Measurements from ENCODE around the gene IGFBP7. TPM values are rescaled to one million over a fixed set of nuclear protein-coding genes. Genes with fewer than 3 reads are reported as not detected.
"Not testable (repeated sequence)": the region's sequence is repeated elsewhere in the genome, so short reads cannot be mapped to it uniquely, and the experiment has no call there.

The IGFBP7 gene
- total RNA-seq, 1 donor from 2014 or later, result 2,081 TPM

DNA sequence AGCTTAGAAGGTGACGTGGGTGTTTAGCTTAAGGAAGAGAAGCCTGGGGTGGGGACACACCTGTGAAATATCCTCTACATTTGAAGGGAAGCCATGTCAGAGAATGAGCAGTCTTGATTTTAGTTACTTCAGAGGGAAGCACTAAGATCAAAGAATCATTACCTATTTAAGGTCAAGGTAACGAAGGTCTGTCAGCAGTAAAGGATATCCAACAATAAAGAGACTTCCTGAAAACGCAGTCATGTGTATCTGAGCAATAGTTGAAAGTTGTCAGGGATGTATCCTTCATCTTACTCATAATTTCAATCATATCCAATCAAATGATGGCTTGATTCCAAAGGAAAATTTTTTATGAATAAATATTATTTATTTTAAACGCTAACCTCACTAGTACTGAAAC, 33.5 kb downstream of the IGFBP7 start:
- DNase-seq (ENCODE audit: extremely low read depth, low read depth, low spot score), result no peak

DNA sequence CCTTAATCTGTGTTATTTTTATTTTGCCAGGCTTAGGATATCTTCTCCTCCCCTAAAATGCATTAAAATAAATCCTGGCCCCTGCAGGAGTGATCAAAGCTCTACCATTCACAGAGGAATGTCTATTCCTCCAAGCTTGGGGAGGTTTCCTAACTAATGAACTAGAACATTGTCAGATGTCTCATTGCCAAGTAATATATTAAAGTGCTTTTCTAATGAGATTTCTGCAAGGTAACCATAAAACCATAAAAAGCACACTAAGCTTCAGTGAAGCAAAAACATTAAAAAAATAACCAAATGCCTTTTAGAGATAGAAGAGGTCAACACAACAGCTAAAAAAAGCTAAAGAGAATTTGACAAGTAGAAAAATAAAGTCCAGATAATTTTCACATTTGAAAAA, 34.8 kb downstream of the IGFBP7 start:
- no peak for DNase-seq (ENCODE audit: extremely low read depth, low read depth, low spot score)

DNA sequence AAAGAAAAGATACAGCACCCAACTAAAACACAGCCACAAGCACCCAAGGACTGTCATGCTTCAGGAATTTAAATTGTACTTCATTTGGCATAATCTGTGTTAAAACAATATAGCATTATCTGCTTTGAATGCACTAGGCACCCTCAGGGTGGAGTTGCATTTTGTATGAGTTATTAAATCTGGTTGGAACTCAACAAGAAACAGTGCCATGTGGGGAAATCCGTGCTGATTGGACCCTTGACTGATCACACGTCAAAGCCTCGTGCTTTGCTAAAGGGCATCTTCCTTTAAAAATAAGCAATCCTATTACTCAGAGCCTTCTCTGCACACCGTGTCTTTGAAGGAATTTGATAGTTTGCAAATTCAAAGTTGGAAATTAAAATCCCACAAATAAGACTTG, 35.4 kb downstream of the IGFBP7 start:
- no peak for DNase-seq (ENCODE audit: extremely low read depth, low read depth, low spot score)

DNA sequence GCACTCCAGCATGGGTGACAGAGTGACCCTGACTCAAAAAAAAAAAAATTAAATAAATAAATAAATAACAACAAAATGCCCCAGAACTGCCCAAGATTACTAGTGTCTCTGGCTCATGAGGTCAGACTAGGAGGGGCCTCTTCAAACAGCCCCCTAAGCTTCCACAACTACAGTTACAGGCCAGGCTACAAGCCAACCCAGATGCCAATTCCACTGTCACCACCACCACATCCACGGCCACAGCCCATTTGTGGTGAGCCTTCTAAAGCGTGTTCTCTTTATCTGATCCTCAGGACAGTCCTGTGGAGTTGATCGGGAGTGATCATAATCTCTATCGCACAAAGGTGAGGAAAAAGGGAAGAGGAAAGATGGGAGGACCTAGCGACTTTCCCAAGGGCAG, 36.6 kb downstream of the IGFBP7 start:
- no peak for DNase-seq (ENCODE audit: extremely low read depth, low read depth, low spot score)

DNA sequence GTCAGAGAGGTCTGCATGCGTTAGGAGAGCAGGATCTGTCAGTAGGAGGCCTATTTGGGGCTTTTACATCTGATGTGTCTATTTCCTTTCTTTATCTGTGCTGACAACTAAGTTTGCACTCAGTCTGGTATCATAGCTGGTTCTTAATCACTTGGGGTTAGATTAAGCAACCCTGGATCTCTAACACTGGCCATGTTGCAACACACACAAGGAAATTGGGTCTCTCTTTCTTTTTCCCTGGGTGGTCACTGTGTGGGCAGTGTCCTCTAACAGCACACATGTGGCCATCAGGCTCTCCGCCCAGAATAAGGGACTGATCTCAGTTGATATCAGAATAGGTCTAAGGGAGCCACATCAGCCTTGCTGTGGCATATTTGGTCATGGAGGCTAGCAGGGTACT, 38.9 kb downstream of the IGFBP7 start:
- no peak for DNase-seq (ENCODE audit: extremely low read depth, low read depth, low spot score)

DNA sequence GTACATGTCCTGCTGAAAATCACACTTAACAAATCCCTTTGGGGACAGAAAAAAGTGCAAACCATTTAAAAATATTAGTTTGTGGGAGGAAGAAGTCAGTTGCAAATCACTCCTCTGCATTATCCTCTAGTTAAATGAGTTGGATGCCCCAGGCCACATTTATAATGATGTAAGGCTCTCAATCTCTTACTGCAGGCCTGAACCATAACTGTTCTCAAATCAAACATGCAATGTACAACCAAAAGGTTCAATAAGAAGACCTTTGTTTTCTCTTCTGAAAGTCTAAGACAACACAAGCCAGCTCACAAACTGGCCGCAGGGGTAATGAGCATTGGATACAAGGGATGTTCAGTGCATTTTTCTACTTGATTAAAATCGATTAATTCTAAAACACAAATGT, 39.7 kb downstream of the IGFBP7 start:
- no peak for DNase-seq (ENCODE audit: extremely low read depth, low read depth, low spot score)

DNA sequence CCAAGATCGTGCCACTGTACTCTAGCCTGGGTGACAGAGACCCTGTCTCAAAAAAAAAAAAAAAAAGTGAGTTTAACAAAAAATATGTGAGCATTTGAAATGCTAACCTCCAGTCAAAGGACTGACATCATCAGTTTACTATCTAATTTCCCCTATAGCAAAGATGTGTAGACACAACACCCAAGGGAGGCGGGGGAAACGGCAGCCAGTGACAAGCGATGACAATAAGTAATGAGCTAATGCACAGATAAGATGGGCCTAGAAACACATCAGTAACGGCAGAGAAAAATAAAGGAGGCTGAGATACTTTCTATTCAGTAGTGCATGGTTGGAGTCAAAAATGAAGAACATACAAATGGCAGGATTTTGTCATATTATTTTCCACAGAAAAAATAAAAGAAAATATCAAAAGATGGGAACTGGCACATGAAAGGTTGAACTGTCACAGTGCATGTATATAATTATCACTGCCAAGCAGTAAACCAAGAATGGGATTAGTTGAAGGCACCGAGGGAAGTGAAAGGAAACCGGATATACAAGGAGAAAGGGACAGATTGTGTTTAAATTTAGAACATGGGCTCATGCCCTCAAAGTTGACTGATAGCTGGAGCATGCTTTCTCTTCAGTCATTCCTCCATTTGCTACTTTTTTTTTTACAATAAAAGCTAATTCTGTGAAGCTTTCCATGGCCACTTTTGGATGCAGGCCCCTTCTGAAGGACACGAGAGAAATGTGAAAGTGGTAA, 41.8 kb downstream of the IGFBP7 start:
- no peak for DNase-seq (ENCODE audit: extremely low read depth, low read depth, low spot score)

DNA sequence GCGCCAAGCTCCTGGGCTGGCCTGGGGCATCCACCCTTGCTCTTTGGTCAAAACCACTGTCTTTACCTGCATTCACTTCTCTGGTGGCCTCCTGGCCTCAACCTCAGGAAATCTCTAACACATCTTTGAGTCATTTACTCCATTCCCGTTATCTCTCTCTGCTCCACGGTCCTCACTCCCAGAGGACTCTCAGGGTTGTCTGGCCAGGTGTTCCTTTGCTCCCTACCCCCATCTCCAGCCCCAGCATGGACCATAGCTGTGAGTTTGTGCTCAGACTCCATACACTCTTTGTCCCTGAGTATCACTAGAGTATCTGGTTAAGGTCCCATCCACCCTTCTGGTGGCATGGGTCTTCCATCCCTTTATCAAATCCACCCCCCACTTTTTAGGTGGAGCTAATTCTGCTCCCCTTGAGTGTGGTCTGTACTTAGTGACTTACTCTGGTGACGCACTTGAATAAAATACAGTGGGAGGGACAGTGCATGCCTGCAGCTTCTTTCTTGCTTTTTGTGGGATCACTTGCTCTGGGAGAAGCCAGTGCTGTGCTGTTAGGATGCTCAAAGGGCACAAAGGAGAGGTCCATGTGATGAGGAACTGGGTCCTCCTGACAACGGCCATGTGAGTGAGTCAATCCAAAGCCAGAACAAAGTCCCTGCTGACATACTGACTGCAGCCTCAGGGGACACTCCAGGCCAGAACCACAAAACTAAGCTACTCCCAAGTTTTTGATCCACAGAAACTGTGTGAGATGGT, 44.3 kb downstream of the IGFBP7 start:
- no peak for DNase-seq (ENCODE audit: extremely low read depth, low read depth, low spot score)

DNA sequence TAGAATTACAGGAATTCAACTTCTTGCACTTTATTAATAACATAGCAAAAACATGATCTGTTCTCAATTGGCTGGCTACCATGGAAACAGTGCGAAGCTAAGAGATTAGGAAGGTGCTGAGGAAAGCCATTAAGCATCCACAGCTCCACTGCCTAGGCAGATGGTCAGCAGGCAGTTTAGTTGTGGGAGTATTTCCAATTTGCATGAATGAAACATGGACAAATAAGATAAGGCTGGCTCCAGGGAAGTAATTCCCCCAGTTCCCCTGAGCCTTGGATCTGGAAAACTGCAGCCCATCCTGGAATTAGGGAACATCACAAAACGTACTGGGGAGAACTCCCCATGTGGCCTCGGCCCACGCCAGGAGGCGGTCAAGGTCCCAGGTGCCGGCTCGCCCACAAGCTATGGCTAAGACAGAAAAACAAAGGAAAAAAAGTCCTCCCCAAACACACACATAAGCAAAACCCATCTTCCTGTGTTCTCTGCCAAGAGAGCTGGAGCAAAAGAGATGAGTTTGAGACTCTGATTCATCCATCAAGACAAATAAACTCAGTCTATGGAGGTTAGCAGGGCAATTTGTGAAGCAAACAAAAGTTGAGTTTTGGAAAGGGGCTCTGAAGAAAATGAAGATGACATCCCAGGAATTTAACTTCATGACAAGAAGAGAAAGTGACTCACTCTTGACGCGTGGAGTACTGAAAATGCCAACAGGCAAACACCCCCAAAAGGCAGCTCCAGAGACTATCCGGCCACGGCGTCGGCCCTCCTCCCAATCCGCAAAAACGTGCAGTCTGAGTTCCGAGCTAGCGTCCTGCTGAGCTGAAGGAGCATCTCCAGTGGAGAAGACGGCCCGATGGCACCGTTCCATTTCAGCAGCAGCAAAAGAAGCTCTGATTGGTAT, 45.1 kb downstream of the IGFBP7 start:
- DNase-seq (ENCODE audit: extremely low read depth, low read depth, low spot score), result no peak

DNA sequence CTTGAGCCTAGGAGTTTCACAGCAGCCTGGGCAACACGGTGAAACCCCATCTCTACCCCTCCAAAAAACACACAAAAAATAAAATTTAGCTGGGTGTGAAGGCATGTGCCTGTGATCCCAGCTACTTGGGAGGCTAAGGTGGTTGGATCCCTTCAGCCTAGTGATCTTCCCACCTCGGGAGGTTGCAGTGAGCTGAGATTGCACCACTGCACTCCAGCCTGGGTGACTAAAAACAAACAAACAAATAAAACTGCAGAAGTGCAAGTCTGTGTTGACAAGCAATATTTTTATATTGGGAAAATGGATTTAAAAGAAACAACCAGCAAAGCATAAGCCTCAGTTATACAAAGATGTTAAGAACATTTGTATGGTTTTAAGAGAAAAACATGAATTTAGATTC, 46.1 kb downstream of the IGFBP7 start:
- no peak for DNase-seq (ENCODE audit: extremely low read depth, low read depth, low spot score)

DNA sequence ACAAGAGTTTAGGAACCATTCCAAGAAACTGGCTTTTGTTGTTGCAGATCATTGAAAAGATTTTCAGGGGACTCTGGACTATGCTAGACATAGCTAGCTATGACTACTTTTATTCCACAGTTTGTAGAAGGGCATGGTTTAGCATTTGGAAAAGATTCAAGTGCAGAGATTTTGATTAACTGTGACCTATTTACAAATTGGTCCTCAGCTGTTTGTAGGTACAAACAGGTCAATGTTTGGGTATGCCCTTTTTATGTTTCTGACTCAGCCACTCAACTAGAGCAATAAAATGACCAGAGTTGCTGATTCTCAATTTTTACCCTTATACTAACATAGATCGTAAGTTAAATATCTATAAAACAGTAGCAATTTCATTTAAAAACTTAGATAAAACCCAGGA, 46.7 kb downstream of the IGFBP7 start:
- DNase-seq (ENCODE audit: extremely low read depth, low read depth, low spot score), result no peak

DNA sequence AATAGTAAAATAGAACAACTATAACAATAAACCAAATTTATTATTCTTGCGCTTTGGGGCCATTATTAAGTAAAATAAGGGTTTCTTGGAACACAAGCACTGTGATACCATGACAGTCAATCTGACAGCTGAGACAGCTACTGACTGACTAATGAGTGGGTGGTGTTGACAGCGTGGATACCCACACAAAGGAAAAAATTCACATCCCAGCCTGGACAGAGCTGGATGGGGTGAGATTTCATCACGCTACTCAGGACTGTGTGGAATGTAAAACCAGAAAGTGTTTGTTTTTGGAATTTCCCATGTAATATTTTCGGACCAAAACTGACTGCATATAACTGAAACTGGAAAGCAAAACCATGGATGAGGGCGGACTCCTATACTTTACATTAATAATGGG, 48.8 kb downstream of the IGFBP7 start:
- DNase-seq (ENCODE audit: extremely low read depth, low read depth, low spot score), result no peak

DNA sequence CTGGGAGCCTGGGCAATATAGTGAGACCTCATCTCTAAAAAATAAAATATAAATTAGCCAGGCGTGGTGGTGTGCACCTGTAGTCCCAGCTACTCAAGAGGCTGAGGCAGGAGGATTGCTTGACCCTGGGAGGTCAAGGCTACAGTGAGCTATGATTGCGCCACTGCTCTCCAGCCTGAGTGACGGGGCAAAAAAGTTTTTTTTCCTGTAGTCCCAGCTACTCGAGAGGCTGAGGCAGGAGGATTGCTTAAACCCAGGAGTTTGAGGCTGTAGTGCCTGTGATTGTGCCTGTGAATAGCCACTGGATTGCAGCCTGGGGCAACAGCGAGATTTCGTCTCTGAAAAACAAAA, 49.5 kb downstream of the IGFBP7 start:
- not testable (repeated sequence) for DNase-seq (ENCODE audit: extremely low read depth, low read depth, low spot score)

DNA sequence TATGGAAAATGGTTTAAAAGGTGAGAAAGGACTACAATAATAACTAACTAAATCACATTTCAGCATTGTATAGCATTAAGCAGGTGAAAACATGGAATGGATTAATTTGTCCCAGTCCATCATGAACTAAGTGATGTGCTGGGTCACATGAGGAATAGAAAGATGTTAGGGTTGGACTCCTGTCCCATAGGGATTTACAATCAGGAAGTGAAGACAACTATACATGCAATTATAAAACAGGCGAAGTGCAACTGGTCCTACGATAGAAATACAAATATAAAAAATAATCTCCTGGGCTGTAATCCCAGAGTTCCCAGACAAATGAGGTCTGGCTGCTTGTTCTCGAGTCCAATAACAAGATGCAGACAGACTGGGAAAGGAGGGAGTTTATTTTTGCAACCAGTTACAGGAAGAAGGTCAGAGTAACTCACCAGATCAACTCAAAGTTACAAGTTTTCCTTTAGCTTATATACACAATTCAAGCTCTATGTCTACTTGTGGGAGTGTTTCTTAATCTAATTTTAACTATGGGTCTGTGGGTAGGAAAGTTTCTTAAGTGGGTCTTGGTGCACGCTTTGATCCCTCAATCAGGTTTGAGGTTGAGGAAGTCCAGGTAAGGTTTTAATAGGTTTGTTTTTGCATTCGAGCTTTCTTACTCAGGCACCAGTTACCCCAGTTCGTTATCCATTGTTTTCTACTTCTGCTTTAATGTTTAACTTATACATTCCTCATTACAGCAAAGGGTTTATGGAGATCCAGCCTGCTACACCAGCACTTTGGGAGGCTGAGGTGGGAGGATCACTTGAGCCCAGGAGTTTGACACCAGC, 50.1 kb downstream of the IGFBP7 start:
- no peak for DNase-seq (ENCODE audit: extremely low read depth, low read depth, low spot score)

DNA sequence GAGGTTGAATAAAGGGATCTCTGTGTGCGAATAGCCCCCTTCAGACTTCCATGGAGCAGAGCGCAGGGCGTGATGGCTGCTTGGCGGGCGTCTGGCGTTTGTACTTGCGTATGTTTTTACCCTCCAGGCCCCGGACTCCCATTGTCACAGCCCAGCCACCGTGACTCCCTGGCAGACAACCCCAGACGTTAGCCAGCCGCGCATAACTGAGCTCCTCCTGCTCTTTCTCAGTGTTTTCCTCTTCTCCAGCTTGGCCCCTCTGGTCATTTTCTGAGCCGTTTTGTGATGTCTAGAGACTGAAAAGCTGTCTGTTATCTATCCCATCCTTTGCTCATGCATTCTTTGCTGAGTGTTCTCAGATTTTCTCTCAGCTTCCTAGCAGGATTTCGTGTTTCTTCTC, 54.3 kb downstream of the IGFBP7 start:
- DNase-seq (ENCODE audit: extremely low read depth, low read depth, low spot score), result no peak

DNA sequence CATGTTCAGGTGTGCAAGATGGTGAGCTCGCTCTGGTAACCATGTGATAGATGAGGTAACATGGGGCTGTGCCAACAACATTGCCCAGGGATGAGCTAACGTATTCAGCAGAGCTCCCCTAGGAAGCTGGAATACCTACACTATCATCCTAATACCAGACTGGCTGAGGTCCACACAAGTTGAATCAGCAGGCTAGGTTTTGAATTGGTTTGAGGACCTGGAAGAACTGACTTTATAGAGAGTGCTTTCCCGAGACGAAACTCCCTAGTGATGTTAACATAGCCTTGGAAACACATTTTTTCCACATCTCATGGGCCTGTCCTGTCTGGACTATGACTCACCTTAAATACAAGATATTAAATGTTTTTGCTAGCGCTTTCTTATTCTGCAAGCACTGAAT, 56.7 kb downstream of the IGFBP7 start:
- DNase-seq (ENCODE audit: extremely low read depth, low read depth, low spot score), result no peak

DNA sequence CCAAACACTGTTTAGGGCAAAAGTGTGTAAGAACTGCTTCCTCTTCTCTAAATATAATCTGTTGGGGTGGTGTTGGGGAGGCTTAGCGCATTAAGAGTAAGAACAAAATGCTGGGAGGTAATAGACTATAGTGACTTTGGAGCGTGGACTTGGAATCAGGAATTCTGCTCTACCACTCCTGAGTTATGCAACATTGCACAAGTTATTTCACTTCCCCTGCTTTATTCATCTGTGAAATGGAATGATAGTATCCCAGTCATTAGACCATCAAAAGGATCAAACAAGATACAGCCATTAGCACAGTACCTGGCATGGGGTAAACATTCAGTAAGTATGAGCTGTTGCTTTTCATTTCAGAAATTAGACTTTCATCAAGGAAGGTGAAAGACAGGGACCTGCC, 58.7 kb downstream of the IGFBP7 start:
- DNase-seq (ENCODE audit: extremely low read depth, low read depth, low spot score), result no peak

DNA sequence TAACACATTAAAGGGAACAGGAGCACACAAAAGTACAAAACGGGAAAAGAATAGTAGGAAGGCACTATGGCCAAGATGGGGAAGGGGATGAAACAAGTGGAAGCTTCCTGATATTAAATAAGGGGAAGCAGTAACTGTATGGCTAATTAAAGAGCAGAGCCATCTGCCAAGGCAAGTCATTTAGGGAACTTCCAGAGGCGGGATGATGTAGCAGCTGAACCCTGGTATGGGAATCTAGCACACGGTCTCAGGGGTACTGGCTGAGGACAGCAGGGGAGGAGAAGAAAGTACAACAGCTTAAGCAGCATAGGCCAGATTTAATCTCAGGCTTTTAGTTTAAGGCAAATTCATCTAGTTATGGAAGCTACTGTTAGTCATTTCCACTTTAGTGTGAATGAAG, 59.1 kb downstream of the IGFBP7 start:
- DNase-seq (ENCODE audit: extremely low read depth, low read depth, low spot score), result no peak

DNA sequence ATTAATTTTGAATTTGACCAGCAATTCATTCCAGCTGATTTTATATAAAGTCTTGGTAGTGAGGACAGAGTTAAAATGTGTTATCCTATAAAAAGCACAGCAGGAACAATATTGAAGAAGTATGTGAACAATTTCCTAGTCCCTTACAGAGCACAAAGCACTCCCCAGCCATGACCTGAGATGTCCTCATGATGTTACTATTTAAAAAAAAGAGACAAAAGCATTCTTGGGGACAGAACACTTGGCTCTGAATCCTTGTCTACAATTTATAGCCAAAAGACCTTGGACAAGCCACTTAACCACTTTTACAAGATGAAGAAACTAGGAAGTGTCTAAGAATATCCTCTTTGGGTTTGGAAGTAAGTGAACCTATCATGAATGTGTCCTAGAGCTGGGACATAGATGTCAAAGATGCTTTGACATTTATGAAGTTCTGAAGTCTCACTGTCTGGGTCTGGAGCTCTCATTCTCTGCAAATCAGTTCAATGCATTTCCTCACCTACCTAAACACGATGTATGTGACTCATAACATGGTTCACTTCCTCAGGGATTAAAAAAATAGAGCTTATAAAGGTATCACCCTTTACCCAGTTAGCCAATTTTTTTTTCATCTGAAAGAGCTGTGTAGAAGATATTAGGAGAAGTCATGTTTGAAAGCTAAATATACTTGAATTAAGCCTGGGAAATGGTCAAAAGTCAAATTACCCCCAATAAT, 61.4 kb downstream of the IGFBP7 start:
- DNase-seq (ENCODE audit: extremely low read depth, low read depth, low spot score), result no peak

DNA sequence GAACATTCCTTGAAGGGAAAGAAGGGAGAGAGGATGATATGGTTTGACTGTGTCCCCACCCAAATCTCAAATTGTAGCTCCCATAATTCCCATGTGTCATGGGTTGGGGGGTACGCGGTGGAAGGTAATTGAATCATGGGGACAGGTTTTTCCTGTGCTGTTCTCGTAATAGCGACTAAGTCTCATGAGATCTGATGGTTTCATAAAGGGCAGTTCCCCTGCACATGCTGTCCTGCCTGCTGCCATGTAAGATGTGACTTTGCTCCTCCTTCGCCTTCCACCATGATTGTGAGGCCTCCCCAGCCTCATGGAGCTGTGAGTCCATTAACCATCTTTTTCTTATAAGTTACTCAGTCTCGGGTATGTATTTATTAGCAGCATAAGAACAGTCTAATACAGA, 63.1 kb downstream of the IGFBP7 start:
- not testable (repeated sequence) for DNase-seq (ENCODE audit: extremely low read depth, low read depth, low spot score)

Data from glomerular endothelial cell (primary cell).